Astrocyte of the spinal cord (primary cell): ENCODE data around the gene C8B.

ENCODE experiments used
- DNase-seq: peaks from one replicate; pipeline ENCODE4 v3.0.0; 2011; ENCODE audit warnings: low read depth, low spot score
- H3K4me3 ChIP-seq: 2 replicates; pipeline ENCODE4 v1.5.1; 2011; ENCODE audit warnings: low read depth, mild to moderate bottlenecking, low read length, moderate library complexity
- CTCF ChIP-seq: IDR thresholded peaks from 2 replicates; pipeline ENCODE4 v1.5.1; 2012; ENCODE audit warnings: low read depth, mild to moderate bottlenecking, low read length, inconsistent platforms
- in situ Hi-C: cut with HindIII; loops from 2 replicates; pipeline ENCODE4 v1.10.0; 2017; ENCODE audit warnings: low sequenced_read_pairs

C8B gene

DNA sequence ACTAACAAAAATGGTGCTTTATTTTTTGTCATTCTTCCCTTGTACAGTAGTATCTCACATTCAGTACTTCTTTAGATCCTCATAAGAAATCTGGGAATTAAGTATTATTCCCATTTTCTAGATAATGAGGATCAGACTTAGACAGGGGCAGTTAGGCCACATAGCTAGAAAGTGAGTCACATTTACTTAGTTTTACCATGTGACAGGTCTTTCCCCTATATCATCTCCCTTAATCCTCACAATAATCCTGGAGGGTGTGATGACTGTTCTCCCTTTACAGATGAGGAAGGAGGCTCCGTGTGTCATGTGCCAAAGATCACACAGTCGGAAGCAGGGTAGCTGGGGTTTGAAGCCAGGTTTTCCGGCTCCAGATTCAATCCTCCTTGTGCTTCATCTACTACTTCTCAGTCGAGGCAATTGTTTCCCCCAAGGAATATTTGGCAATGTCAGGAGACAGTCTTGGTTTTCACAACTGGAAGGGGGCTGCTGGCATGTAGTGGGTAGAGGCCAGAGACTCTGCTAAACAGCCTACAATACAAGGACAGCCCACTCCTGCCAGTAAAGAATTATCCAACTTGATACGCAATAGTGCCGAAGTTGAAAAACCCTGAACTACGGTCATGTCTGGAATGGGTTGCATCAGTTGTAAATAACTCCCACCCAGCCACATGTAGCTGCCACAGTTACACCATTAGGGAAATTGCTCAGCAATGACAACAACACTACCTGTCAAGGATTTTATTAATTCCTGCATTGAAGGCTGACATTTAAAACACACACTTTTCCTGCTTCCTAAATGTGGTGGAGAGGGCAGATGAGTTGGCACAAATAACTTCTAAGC lies 54.5 kb downstream of the C8B start:
- no peak for TF ChIP-seq CTCF
- no peak overlapping the region for H3K4me3 ChIP-seq
- DNase-seq: no peak
- in situ Hi-C loops: no loop called here

DNA sequence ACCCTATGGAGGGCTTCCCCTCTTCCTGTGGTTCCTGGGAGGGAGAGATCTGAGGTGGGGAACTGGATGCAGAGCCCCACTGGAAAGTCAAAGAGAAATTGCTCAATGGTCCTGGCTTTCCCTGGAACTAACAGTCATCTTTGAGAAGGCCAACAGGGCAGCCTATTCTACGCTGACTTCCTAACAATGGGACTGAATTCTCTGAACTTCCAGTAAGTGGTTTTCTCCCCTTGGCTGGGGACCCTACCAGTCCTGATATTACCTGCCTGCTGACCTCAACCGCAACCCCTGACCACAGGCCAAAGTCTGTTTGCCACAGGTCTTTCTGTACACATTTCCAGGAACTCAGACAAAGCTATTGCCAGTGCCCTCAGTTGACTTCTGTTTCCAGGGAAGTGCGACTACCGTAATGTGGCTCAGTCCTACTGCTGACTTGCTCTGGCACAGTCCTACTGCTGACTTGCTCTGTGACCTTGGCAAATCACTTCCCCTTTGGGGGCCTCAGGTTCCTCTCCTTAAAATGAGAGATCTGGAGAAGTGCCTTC lies 55.3 kb downstream of the C8B start:
- in situ Hi-C loops: no loop called here

GRCh38 chr1:56908619-56909221 lies 57.1 kb downstream of the C8B start:
- peak; percentile 8 for DNase-seq
- no peak overlapping the region for H3K4me3 ChIP-seq
- TF ChIP-seq CTCF: no peak
- in situ Hi-C loops: no loop called here

More for the DNA sequence above, 55.3 kb downstream of the C8B start:
- no peak for DNase-seq
- TF ChIP-seq CTCF: no peak
- no peak overlapping the region for H3K4me3 ChIP-seq

- TF ChIP-seq CTCF: no peak
- in situ Hi-C loops: no loop called here
- no peak overlapping the region for H3K4me3 ChIP-seq
- no peak for DNase-seq
Measured at GRCh38 chr1:56905667-56906066, 60.1 kb downstream of the C8B start.

DNA sequence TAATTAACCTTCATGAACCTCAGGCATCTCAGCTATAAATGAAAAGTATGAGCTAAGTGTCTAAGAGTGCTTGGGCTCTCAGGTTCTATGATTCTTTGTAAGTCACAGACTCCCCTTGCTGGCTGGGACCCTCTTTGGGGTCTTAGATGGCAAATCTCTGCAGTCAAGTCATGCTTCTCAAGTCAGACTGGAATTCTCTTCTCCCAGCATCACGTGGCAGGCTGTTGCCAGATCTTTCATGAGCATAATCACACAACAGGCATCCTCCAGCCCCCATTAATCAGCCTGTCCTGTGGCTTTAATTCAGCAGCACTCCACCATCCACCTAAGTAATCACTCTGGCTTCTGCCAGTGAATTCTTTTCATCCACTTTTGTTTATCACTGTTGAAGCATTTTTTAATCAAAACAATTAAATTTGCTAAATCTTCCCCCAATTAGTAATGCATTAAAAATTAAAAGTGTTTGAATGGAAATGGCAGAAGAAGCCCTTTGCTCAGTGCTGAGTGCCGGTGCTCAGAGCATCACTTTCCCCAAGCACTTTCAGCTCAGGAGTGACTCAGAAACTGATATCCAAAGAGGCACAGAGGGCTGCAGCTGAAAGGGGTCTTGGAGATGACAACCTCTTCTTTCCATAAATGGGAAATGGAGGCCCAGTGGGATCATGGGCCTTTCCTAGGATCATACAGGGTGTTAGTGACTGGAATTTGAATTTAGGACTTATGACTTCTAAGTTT lies 61.0 kb downstream of the C8B start:
- no peak overlapping the region for H3K4me3 ChIP-seq
- no peak for DNase-seq
- no peak for TF ChIP-seq CTCF
- in situ Hi-C loops: no loop called here

DNA sequence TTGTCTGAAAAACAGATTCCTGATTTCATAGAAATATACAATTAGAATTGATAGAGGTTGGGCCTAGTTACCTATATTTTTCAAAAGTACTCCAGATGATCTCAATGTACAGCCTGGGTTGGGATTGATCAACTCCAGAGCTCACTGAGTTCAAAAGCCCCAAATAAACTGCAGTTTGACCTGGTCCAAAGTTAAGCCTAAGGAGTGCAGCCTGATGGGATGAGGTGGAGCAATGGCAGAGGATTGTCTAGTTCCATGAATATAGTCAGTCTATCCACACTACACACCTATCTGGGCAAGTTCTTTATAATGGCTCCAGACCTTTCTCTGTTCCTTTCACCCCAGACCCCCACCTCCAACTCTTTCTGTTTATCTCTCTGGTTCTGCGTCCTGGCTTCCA lies 62.0 kb downstream of the C8B start:
- no peak overlapping the region for H3K4me3 ChIP-seq
- TF ChIP-seq CTCF: no peak
- no peak for DNase-seq
- in situ Hi-C loops: no loop called here
